Measurements from ENCODE around the gene BROX. TPM values are rescaled to one million over a fixed set of nuclear protein-coding genes. Genes with fewer than 3 reads are reported as not detected.

The BROX gene
- total and polyA plus RNA-seq, 10 of the 15 experiments (the other 5 are each of a cell fraction or from before 2014, with no cell fraction given), result 5.8 to 42.0 (median 16.8) TPM

DNA sequence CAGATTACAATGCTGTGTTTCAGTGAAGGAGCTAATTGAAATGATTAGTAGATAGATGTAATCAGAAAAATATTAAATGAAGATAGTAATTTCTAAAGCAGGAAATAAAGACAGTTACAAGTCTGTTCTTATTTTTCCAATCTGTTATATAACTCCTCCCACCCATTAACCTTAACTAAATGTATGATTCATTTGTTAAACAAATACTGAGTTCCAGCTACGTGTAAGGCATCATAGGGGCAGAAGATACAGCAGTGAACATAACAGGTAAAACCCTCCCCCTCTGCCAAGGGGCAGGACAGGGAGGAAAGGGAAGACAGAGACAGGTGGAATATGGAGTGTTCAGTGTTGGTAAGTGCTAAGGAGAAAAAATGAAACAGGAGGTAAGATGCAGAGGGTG is 24.6 kb downstream of the BROX start, which contains the start of gene FAM177B:
TSS of gene FAM177B (plus strand) at position 231 of the 400 bp plus-strand sequence. CDS start 9,344 bp downstream, outside the sequence.
- SMC1A ChIA-PET (ENCODE audit: uncharacterized antibody, unreplicated experiment), result interaction anchor here (0.9 to 2.2 kb wide), 10 partner anchors 13 to 387 kb away, joined by 3 to 11 read pairs (median 4); no protein-coding TSS in a partner anchor
- no peak within 1 kb of the TSS for H3K9ac ChIP-seq (ENCODE audit: control insufficient read depth, insufficient read depth, low read length)
- no peaks in the 10 kb centered on the region; a peak in 1 of 4 replicates for H3K36me3 ChIP-seq (ENCODE audit: control insufficient read depth in 2 of 2, insufficient read depth in 2 of 2, low read length in 1 of 2)
- POLR2A ChIA-PET, result interaction anchor here (0.6 kb wide), 1 partner anchor 332 kb away, joined by 4 read pairs; no protein-coding TSS in a partner anchor
- H3K4me3 ChIP-seq, result no peak within 1 kb of the TSS
- H3K27ac ChIP-seq (ENCODE audit: control insufficient read depth, insufficient read depth), result no peak within 1 kb of the TSS
- BruUV-seq (replicated peaks), result no TSS peak
- in situ Hi-C loops (cut with MboI) (loop anchor here (10.0 kb wide), 1 partner anchor 348 kb away; no protein-coding TSS in a partner anchor), intact Hi-C loops (cut with micrococcal nuclease; ENCODE audit: unreplicated experiment) (no loop called here)
- RAD21 ChIA-PET (ENCODE audit: unreplicated experiment), result interaction anchor here (0.5 to 1.6 kb wide), 3 partner anchors 14 to 272 kb away, joined by 3 to 5 read pairs (median 4); partner anchors contain the start of genes AIDA and BROX
- CTCF ChIA-PET, result interaction anchor here (0.7 to 2.9 kb wide), 13 partner anchors 9 to 396 kb away, joined by 3 to 13 read pairs (median 3); no protein-coding TSS in a partner anchor
- H3K4me1 ChIP-seq (ENCODE audit: control insufficient read depth, insufficient read depth, low read length), result peaks cover 6% of the 10 kb centered on the region
- no peak for FAIRE-seq
- no peaks in the 10 kb centered on the region for H3K79me2 ChIP-seq (ENCODE audit: control insufficient read depth, insufficient read depth, low read length)
- H3K9me3 ChIP-seq (replicated peaks; ENCODE audit: control insufficient read depth, insufficient read depth, low read length), result no peaks in the 10 kb centered on the region
- H2AFZ ChIP-seq (ENCODE audit: control insufficient read depth, low read depth, low read length), result no peak within 1 kb of the TSS
- H3K4me2 ChIP-seq (ENCODE audit: control insufficient read depth, insufficient read depth), result no peak within 1 kb of the TSS
- DNase-seq (ENCODE audit: low read depth, low spot score), result no peak
- no peaks in the 10 kb centered on the region for H3K27me3 ChIP-seq (replicated peaks in 1 of 2; ENCODE audit: control insufficient read depth in 2 of 2, insufficient read depth in 2 of 2, low read length in 1 of 2)
- no peaks in the 10 kb centered on the region for H4K20me1 ChIP-seq (ENCODE audit: control insufficient read depth, insufficient read depth)
- ATAC-seq, result no peak
- WGBS (ENCODE audit: insufficient coverage, insufficient replicate concordance, low lambda C conversion rate, missing lambda C conversion rate), result 47% methylated on average over 1 of the region's 1 CpG
- TF ChIP-seq HCFC1 (IDR thresholded peaks at IDR 0.05; ENCODE audit: low read length) (no peak), KLF5 (IDR thresholded peaks at IDR 0.05; ENCODE audit: partially characterized antibody) (no peak), RFX5 (IDR thresholded peaks at IDR 0.05; ENCODE audit: low read depth, low read length) (no peak), BHLHE40 (IDR thresholded peaks at IDR 0.05; ENCODE audit: borderline replicate concordance in 1 of 2, low read depth in 2 of 2, low read length in 1 of 2) (no peak), CHD4 (IDR thresholded peaks at IDR 0.05) (no peak), TAF1 (IDR thresholded peaks at IDR 0.05; ENCODE audit: borderline replicate concordance, low read depth, low read length) (no peak), MXI1 (IDR thresholded peaks at IDR 0.05; ENCODE audit: low read depth, low read length) (no peak), ETV6 (conservative IDR thresholded peaks at IDR 0.05 in 1 of 2, IDR thresholded peaks at IDR 0.05 in 1 of 2; ENCODE audit: borderline replicate concordance in 1 of 2, low read depth in 1 of 2) (no peak), LARP7 (IDR thresholded peaks at IDR 0.05) (no peak), RUNX3 (IDR thresholded peaks at IDR 0.05; ENCODE audit: low read length) (no peak)
- TF ChIP-seq, protein P1, sequence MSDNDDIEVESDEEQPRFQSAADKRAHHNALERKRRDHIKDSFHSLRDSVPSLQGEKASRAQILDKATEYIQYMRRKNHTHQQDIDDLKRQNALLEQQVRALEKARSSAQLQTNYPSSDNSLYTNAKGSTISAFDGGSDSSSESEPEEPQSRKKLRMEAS (IDR thresholded peaks at IDR 0.05; ENCODE audit: low read depth, low read length), result no peak
- TF ChIP-seq, protein P2, sequence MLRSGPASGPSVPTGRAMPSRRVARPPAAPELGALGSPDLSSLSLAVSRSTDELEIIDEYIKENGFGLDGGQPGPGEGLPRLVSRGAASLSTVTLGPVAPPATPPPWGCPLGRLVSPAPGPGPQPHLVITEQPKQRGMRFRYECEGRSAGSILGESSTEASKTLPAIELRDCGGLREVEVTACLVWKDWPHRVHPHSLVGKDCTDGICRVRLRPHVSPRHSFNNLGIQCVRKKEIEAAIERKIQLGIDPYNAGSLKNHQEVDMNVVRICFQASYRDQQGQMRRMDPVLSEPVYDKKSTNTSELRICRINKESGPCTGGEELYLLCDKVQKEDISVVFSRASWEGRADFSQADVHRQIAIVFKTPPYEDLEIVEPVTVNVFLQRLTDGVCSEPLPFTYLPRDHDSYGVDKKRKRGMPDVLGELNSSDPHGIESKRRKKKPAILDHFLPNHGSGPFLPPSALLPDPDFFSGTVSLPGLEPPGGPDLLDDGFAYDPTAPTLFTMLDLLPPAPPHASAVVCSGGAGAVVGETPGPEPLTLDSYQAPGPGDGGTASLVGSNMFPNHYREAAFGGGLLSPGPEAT (IDR thresholded peaks at IDR 0.05; ENCODE audit: low read depth), result no peak
- TF ChIP-seq, protein P3, sequence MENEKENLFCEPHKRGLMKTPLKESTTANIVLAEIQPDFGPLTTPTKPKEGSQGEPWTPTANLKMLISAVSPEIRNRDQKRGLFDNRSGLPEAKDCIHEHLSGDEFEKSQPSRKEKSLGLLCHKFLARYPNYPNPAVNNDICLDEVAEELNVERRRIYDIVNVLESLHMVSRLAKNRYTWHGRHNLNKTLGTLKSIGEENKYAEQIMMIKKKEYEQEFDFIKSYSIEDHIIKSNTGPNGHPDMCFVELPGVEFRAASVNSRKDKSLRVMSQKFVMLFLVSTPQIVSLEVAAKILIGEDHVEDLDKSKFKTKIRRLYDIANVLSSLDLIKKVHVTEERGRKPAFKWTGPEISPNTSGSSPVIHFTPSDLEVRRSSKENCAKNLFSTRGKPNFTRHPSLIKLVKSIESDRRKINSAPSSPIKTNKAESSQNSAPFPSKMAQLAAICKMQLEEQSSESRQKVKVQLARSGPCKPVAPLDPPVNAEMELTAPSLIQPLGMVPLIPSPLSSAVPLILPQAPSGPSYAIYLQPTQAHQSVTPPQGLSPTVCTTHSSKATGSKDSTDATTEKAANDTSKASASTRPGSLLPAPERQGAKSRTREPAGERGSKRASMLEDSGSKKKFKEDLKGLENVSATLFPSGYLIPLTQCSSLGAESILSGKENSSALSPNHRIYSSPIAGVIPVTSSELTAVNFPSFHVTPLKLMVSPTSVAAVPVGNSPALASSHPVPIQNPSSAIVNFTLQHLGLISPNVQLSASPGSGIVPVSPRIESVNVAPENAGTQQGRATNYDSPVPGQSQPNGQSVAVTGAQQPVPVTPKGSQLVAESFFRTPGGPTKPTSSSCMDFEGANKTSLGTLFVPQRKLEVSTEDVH (IDR thresholded peaks at IDR 0.05; ENCODE audit: low read depth, partially characterized antibody), result no peak
- TF ChIP-seq, protein P4, sequence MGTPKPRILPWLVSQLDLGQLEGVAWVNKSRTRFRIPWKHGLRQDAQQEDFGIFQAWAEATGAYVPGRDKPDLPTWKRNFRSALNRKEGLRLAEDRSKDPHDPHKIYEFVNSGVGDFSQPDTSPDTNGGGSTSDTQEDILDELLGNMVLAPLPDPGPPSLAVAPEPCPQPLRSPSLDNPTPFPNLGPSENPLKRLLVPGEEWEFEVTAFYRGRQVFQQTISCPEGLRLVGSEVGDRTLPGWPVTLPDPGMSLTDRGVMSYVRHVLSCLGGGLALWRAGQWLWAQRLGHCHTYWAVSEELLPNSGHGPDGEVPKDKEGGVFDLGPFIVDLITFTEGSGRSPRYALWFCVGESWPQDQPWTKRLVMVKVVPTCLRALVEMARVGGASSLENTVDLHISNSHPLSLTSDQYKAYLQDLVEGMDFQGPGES (IDR thresholded peaks at IDR 0.05), result no peak
- TF ChIP-seq, protein P5, sequence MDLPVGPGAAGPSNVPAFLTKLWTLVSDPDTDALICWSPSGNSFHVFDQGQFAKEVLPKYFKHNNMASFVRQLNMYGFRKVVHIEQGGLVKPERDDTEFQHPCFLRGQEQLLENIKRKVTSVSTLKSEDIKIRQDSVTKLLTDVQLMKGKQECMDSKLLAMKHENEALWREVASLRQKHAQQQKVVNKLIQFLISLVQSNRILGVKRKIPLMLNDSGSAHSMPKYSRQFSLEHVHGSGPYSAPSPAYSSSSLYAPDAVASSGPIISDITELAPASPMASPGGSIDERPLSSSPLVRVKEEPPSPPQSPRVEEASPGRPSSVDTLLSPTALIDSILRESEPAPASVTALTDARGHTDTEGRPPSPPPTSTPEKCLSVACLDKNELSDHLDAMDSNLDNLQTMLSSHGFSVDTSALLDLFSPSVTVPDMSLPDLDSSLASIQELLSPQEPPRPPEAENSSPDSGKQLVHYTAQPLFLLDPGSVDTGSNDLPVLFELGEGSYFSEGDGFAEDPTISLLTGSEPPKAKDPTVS (IDR thresholded peaks at IDR 0.05; ENCODE audit: low read depth, low read length), result no peak
